Osteoblast (primary cell): ENCODE measurements around the gene RBM23. TPM values are rescaled to one million over a fixed set of nuclear protein-coding genes. Genes with fewer than 3 reads are reported as not detected.

ENCODE experiments used
- DNase-seq: peaks from one replicate; pipeline ENCODE4 v3.0.0; 2011; ENCODE audit warnings: low spot score, mixed read lengths; ENCODE audit not compliant: insufficient read length; ENCODE audit errors: missing footprints
- H2AFZ ChIP-seq: 2 replicates; pipeline ENCODE4 v1.6.0; 2011; ENCODE audit warnings: mild to moderate bottlenecking, low read length
- H3K27ac ChIP-seq: 2 replicates; pipeline ENCODE4 v1.5.1; 2011; ENCODE audit warnings: mild to moderate bottlenecking, low read depth, low read length, moderate library complexity
- H3K27me3 ChIP-seq: 2 replicates; pipeline ENCODE4 v1.6.0; 2012; ENCODE audit warnings: mild to moderate bottlenecking, control low read depth, inconsistent platforms, low read length, moderate library complexity; ENCODE audit not compliant: insufficient read depth
- H3K36me3 ChIP-seq: 2 replicates; pipeline ENCODE4 v1.5.1; 2011; ENCODE audit warnings: mild to moderate bottlenecking, low read length, control low read depth, moderate library complexity; ENCODE audit not compliant: insufficient read depth
- H3K4me1 ChIP-seq: 2 replicates; pipeline ENCODE4 v1.5.1; 2011; ENCODE audit warnings: mild to moderate bottlenecking, low read length, control low read depth, moderate library complexity; ENCODE audit not compliant: insufficient read depth
- H3K4me2 ChIP-seq: 2 replicates; pipeline ENCODE4 v1.6.0; 2011; ENCODE audit warnings: mild to moderate bottlenecking, low read length; ENCODE audit not compliant: insufficient read depth
- H3K4me3 ChIP-seq: fragments of 200-600 bp; sonication (generic); 3 replicates; pipeline ENCODE4 v1.5.1; 2012; ENCODE audit warnings: mild to moderate bottlenecking, low read length, inconsistent platforms; ENCODE audit not compliant: insufficient read depth
- H3K79me2 ChIP-seq: 2 replicates; pipeline ENCODE4 v1.6.0; 2012; ENCODE audit warnings: mild to moderate bottlenecking, low read length, control low read depth, inconsistent platforms; ENCODE audit not compliant: insufficient read depth
- H3K9me3 ChIP-seq: 2 replicates; pipeline ENCODE4 v1.5.1; 2011; ENCODE audit warnings: low read depth, low read length, control low read depth
- H4K20me1 ChIP-seq: 2 replicates; pipeline ENCODE4 v1.6.0; 2012; ENCODE audit warnings: mild to moderate bottlenecking, low read length, control low read depth; ENCODE audit not compliant: insufficient read depth
- total RNA-seq: library from RNA; depleted of rRNA; stranded (reverse); fragments of >200 nt; gene quantifications from 2 replicates; pipeline ENCODE4 v1.2.3, GENCODE V29; 2012
- TF ChIP-seq, protein P1 (sequence below): IDR thresholded peaks from 2 replicates; pipeline ENCODE4 v1.5.1; 2011; ENCODE audit warnings: mild to moderate bottlenecking, low read depth, low read length, moderate library complexity; ENCODE audit errors: extremely low read depth

RBM23 gene
- total RNA-seq, 1 donor: 98.1 TPM

DNA sequence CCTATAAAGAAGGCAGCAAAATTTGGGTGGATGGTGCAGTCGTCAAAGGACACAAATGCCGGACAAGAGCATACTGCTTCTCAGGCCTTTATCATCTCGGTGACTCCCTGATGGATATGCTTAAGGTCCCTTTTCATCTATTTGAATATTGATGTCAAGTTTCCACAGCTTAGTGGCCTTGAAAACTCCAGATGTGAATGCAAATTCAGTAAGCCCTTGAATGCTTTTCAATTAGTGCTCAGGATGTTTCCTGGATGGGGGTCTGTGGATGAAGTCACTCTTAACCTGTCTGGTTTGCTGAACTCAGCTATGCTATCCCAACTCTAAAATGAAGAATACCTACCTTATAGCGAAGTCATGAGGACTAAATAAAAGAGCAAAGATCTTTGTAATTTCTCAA lies 25.2 kb downstream of the RBM23 start:
- Histone ChIP-seq H3K79me2 (no peaks in the 10 kb centered on the region), H3K4me1 (peaks cover 12% of the 10 kb centered on the region), H3K4me3 (no peak overlapping the region), H3K9me3 (no peaks in the 10 kb centered on the region), H3K27ac (no peak overlapping the region), H3K36me3 (no peaks in the 10 kb centered on the region), H3K4me2 (no peak overlapping the region), H2AFZ (no peak overlapping the region), H4K20me1 (no peaks in the 10 kb centered on the region), H3K27me3 (no peaks in the 10 kb centered on the region)
- TF ChIP-seq, protein P1, sequence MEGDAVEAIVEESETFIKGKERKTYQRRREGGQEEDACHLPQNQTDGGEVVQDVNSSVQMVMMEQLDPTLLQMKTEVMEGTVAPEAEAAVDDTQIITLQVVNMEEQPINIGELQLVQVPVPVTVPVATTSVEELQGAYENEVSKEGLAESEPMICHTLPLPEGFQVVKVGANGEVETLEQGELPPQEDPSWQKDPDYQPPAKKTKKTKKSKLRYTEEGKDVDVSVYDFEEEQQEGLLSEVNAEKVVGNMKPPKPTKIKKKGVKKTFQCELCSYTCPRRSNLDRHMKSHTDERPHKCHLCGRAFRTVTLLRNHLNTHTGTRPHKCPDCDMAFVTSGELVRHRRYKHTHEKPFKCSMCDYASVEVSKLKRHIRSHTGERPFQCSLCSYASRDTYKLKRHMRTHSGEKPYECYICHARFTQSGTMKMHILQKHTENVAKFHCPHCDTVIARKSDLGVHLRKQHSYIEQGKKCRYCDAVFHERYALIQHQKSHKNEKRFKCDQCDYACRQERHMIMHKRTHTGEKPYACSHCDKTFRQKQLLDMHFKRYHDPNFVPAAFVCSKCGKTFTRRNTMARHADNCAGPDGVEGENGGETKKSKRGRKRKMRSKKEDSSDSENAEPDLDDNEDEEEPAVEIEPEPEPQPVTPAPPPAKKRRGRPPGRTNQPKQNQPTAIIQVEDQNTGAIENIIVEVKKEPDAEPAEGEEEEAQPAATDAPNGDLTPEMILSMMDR: no peak
- DNase-seq: peak; percentile 1

DNA sequence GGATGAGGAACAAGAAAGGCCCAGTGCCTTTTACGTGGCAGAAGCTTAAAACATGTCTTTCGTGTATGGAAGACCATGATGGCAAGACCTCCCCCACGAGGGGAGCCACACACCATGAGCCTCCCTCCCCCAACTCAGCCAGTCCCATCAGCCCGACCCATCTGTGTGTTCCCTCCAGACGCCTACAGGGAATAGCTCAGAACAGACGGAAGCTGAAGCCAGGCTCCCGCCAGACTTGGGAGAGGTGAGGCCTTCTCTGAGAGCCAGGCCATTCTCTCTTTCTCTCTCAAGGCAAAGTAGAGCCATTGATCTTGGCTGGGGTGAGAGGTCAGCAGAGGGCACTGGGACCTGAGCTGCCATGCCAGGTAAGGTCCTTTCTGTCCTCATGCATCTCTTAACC lies 26.5 kb downstream of the RBM23 start:
- no peaks in the 10 kb centered on the region for H4K20me1 ChIP-seq
- no peaks in the 10 kb centered on the region for H3K27me3 ChIP-seq
- DNase-seq: peak; percentile 23
- peaks cover 3% of the 10 kb centered on the region for H3K4me1 ChIP-seq
- no peak overlapping the region for H3K4me2 ChIP-seq
- H3K9me3 ChIP-seq: no peaks in the 10 kb centered on the region
- no peak overlapping the region for H2AFZ ChIP-seq
- peaks cover 4% of the 10 kb centered on the region for H3K79me2 ChIP-seq
- TF ChIP-seq, protein P1: no peak
- H3K4me3 ChIP-seq: no peak overlapping the region
- H3K27ac ChIP-seq: no peak overlapping the region
- H3K36me3 ChIP-seq: no peaks in the 10 kb centered on the region

DNA sequence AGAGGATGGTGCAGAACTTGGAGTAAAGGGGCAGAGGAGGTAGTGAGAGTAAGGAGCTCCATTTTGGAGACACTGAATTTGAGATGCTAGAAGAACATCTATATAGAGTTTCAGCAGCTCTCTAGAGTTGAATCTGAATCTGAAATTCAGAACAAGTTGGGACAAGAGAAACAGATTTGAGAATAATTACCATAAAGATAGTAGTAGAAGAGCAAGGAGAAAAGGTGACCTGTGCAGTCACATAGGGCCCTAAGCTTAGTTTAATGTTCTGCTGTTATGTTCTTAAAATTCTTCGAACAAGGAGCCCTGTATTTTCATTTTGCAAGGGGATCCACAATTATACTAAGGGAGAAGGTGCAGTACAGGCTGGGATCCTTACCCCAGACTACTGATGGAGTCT lies 28.5 kb downstream of the RBM23 start:
- TF ChIP-seq, protein P1: no peak
- Histone ChIP-seq H3K27me3 (no peaks in the 10 kb centered on the region), H3K4me3 (no peak overlapping the region), H3K4me1 (peaks cover 8% of the 10 kb centered on the region), H3K4me2 (no peak overlapping the region), H3K36me3 (no peaks in the 10 kb centered on the region), H3K79me2 (peaks cover 4% of the 10 kb centered on the region), H4K20me1 (no peaks in the 10 kb centered on the region), H2AFZ (no peak overlapping the region), H3K27ac (no peak overlapping the region), H3K9me3 (no peaks in the 10 kb centered on the region)
- peak; percentile 11 for DNase-seq

DNA sequence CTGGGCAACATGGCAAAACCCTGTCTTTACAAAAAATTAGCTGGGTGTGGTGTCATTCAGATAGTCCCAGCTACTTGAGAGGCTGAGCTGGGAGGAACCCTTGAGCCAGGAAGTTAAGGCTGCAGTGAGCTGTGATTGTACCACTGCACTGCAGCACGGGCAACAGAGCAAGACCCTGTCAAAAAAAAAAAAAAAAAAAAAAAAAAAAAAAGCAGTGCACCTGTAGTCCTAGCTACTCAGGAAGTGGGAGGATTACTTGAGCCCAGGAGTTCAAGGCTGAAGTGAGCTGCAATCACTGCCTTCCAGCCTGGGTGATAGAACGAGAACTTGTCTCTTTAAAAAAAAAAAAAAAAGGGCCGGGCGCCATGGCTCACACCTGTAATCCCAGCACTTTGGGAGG lies 30.3 kb downstream of the RBM23 start:
- Histone ChIP-seq H3K4me1 (peaks cover 8% of the 10 kb centered on the region), H3K27ac (no peak overlapping the region), H3K27me3 (no peaks in the 10 kb centered on the region), H3K9me3 (no peaks in the 10 kb centered on the region), H3K4me3 (no peak overlapping the region), H2AFZ (no peak overlapping the region), H3K4me2 (no peak overlapping the region), H3K36me3 (no peaks in the 10 kb centered on the region), H4K20me1 (no peaks in the 10 kb centered on the region), H3K79me2 (peaks cover 4% of the 10 kb centered on the region)
- no peak for DNase-seq
- TF ChIP-seq, protein P1: no peak
